Cardiac muscle cell (in vitro differentiated cells and primary cell): ENCODE measurements around the gene LEPROT. TPM values are rescaled to one million over a fixed set of nuclear protein-coding genes. Genes with fewer than 3 reads are reported as not detected.
A peak's percentile ranks its signal among the peaks of the same experiment; 100 is the strongest.

Experiments
- DNase-seq, 2 donors: peaks; one replicate each; pipeline versions ENCODE4 v3.0.0 to v3.0.0-alpha.2; 2010 to 2017; ENCODE audit warnings: low read depth in 1 of 2, low spot score in 1 of 2
- H3K27ac ChIP-seq: fragments of 200-600 bp; sonication (generic); 2 replicates; pipeline ENCODE4 v1.5.1; 2016
- H3K27me3 ChIP-seq: fragments of 200-600 bp; sonication (generic); 2 replicates; pipeline ENCODE4 v1.6.0; 2016; ENCODE audit warnings: control low read depth
- H3K36me3 ChIP-seq: fragments of 200-600 bp; sonication (generic); 2 replicates; pipeline ENCODE4 v1.5.1; 2016; ENCODE audit warnings: control low read depth
- H3K4me1 ChIP-seq: fragments of 200-600 bp; sonication (generic); 2 replicates; pipeline ENCODE4 v1.8.1; 2017; ENCODE audit warnings: low read depth, mild to moderate bottlenecking, mixed run types
- H3K4me3 ChIP-seq: fragments of 200-600 bp; sonication (generic); 2 replicates; pipeline ENCODE4 v1.5.1; 2016; ENCODE audit warnings: mild to moderate bottlenecking
- H3K9me3 ChIP-seq: fragments of 200-600 bp; sonication (generic); 2 replicates; pipeline ENCODE4 v1.5.1; 2017; ENCODE audit warnings: low read depth, mild to moderate bottlenecking, control low read depth
- CTCF ChIP-seq: IDR thresholded peaks from 2 replicates; pipeline ENCODE4 v1.5.1; 2012; ENCODE audit warnings: low read depth, mild to moderate bottlenecking, low read length
- polyA plus RNA-seq: library from polyadenylated mRNA; unstranded; fragments of >200 nt; fragmentation: Nextera tagmentation; extraction: Ambion mirVana; gene quantifications from 2 replicates; pipeline ENCODE4 v1.2.1, GENCODE V29; 2016
- total RNA-seq: library from RNA; depleted of rRNA; stranded (reverse); fragments of >200 nt; gene quantifications from 2 replicates; pipeline ENCODE4 v1.2.3, GENCODE V29; 2016

LEPROT gene
- total and polyA plus RNA-seq, 2 experiments from 2014 or later, result 43.3 to 57.7 TPM

- peak overlapping the region; percentile 85 for H3K4me3 ChIP-seq
- H3K27me3 ChIP-seq, result no peaks in the 10 kb centered on the region
- H3K27ac ChIP-seq, result peak overlapping the region; percentile 96
- H3K9me3 ChIP-seq, result no peaks in the 10 kb centered on the region
- TF ChIP-seq CTCF, result no peak
- peak; percentile 99 for DNase-seq
- H3K4me1 ChIP-seq, result peaks cover 19% of the 10 kb centered on the region
- H3K36me3 ChIP-seq, result peaks cover under 1% of the 10 kb centered on the region
Measured at GRCh38 chr1:65419681-65420589, 533 bp upstream of the LEPROT start.

GRCh38 chr1:65421351-65422025 is 1.0 kb downstream of the LEPROT start:
- H3K9me3 ChIP-seq, result no peaks in the 10 kb centered on the region
- H3K4me3 ChIP-seq, result peak overlapping the region; percentile 85
- H3K36me3 ChIP-seq, result peaks cover 5% of the 10 kb centered on the region
- no peaks in the 10 kb centered on the region for H3K27me3 ChIP-seq
- peak in 1 of 2 donors; percentile 71 for DNase-seq
- H3K4me1 ChIP-seq, result peaks cover 19% of the 10 kb centered on the region
- peak overlapping the region; percentile 96 for H3K27ac ChIP-seq
- no peak for TF ChIP-seq CTCF

GRCh38 chr1:65422241-65423203 is 2.1 kb downstream of the LEPROT start:
- H3K4me1 ChIP-seq, result peaks cover 19% of the 10 kb centered on the region
- H3K27me3 ChIP-seq, result no peaks in the 10 kb centered on the region
- H3K9me3 ChIP-seq, result no peaks in the 10 kb centered on the region
- peaks cover 9% of the 10 kb centered on the region for H3K36me3 ChIP-seq
- DNase-seq, result peak in 1 of 2 donors; percentile 45
- peak overlapping the region; percentile 96 for H3K27ac ChIP-seq
- no peak for TF ChIP-seq CTCF
- peak overlapping the region; percentile 85 for H3K4me3 ChIP-seq

GRCh38 chr1:65423884-65424572 is 3.6 kb downstream of the LEPROT start:
- H3K36me3 ChIP-seq, result peaks cover 15% of the 10 kb centered on the region
- H3K27ac ChIP-seq, result no peak overlapping the region
- peak in 1 of 2 donors; percentile 89 for DNase-seq
- no peak for TF ChIP-seq CTCF
- no peaks in the 10 kb centered on the region for H3K27me3 ChIP-seq
- H3K9me3 ChIP-seq, result no peaks in the 10 kb centered on the region
- peaks cover 18% of the 10 kb centered on the region for H3K4me1 ChIP-seq
- no peak overlapping the region for H3K4me3 ChIP-seq

- TF ChIP-seq CTCF, result no peak
- no peak overlapping the region for H3K27ac ChIP-seq
- DNase-seq, result no peak
Measured at GRCh38 chr1:65424573-65424889, 4.1 kb downstream of the LEPROT start.

More at GRCh38 chr1:65424573-65424889, 4.1 kb downstream of the LEPROT start:
- H3K27me3 ChIP-seq, result no peaks in the 10 kb centered on the region
- peaks cover 13% of the 10 kb centered on the region for H3K4me1 ChIP-seq
- peaks cover 15% of the 10 kb centered on the region for H3K36me3 ChIP-seq
- no peaks in the 10 kb centered on the region for H3K9me3 ChIP-seq
- no peak overlapping the region for H3K4me3 ChIP-seq
